GM21528 (cell line): ENCODE results near the gene ZNF407.

ENCODE experiments used
- ATAC-seq: cut with Tn5 transposase; IDR thresholded peaks from one replicate; pipeline ENCODE4 v1.9.1; 2021; ENCODE audit warnings: mild to moderate bottlenecking, moderate library complexity; ENCODE audit not compliant: unreplicated experiment, low FRiP score

The ZNF407 gene

GRCh38 chr18:75057169-75057960, 459.7 kb downstream of the ZNF407 start:
- no peak for ATAC-seq

- ATAC-seq: no peak
Measured at GRCh38 chr18:75060185-75060584, 462.5 kb downstream of the ZNF407 start.

- no peak for ATAC-seq
Measured at GRCh38 chr18:75062297-75062886, 464.7 kb downstream of the ZNF407 start.

DNA sequence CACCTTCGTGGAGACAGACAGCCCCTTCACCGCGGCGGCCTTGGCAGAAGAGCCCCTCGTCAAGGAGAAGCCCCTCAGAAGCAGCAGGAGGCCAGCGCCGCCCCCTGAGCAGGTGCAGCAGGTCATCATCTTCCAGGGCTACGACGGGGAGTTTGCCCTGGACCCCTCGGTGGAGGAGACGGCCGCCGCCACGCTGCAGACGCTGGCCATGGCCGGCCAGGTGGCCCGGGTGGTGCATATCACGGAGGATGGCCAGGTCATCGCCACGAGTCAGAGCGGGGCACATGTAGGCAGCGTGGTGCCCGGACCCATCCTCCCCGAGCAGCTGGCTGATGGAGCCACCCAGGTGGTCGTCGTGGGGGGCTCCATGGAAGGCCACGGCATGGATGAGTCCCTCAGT, 465.5 kb downstream of the ZNF407 start:
- ATAC-seq: no peak

- ATAC-seq: no peak
Measured at GRCh38 chr18:75063615-75064512, 466.2 kb downstream of the ZNF407 start.

DNA sequence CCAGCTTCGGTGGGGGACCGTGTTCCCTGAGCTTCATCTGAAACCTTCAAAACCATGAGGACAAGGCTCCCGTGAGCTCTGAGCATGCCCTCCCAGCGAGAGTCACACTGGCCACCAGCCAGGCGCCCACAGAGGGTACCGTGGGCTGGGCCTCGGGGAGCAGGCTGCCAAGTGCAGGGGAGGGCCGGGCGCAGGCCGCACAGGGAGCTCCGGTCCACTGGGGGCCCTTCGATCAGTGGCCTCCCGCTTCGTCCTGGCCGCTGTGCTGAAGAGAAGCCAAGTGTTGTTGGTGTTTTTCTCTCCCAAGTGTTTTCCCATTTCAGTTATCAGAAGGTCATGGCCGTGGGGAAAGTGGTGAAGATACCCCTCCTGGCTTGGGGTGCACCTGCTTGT, 466.8 kb downstream of the ZNF407 start:
- no peak for ATAC-seq

GRCh38 chr18:75065251-75066000, 467.8 kb downstream of the ZNF407 start:
- no peak for ATAC-seq

- ATAC-seq: no peak
Measured at GRCh38 chr18:75066021-75066880, 468.6 kb downstream of the ZNF407 start.

- no peak for ATAC-seq
Measured at GRCh38 chr18:75066936-75067335, 469.3 kb downstream of the ZNF407 start.

DNA sequence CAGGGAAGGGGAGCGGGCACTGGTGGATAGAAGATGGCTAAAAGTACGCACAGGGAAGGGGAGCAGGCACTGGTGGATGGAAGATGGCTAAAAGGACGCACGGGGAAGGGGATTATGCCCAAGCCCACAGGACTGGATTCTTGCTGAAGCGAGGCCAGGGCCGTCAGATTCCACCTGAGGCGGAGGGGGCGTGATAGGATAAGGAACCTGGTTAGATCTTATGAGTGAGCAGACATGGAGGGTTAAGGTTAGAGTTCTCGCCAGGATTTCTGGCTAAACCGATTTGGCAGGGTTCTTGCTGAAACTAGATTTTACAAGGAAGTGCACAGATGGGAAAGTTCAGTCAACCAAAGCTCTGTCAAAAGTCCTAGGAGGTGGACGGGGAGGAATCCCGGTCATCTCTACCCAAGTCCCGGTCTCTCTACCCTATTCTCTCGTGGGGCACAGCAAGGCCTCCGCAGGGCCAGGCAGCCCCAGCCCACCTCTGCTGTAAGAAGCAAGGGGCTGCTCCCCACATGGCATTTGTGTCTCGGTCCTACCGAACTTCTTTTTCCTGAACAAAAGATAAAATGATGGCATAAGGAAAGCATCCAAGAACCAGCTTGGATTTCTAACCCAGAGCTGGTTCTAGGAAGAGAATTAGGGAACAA, 470.5 kb downstream of the ZNF407 start:
- no peak for ATAC-seq

DNA sequence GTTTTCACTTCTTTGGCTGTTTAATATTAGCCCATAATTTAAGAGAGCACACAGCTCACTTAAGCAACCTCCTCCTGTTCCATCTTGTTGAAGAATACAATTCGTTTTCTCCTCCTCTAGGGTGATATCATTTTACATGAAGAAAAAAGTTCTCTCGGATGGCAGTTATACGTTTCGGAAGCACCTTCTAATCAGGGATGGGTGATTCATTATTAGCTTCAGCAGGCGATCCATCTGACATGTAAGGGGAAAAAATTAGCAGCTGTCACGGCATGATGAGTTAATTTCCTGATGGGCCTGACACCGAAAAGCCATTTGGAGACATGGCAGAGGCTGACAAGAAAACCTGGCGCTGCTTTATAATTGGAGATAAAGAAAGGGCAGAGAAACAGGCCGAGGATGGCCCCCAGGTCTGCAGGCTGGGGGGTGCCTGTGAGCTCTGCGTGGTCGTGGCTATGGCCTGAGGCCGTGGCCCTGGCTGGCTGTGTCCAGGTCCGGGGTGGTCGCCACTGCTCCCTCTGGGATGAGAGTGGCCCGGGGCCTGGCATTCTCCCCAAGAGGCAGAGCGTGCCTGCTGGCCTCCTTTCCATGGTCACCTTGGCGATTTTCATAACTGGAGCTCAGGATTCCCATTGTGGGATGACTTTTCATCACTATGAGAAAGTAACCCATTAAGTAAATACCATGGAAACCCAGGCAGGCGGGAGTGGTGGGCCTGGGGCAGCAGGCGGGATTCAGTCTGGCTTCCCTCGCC, 471.2 kb downstream of the ZNF407 start:
- ATAC-seq: no peak

DNA sequence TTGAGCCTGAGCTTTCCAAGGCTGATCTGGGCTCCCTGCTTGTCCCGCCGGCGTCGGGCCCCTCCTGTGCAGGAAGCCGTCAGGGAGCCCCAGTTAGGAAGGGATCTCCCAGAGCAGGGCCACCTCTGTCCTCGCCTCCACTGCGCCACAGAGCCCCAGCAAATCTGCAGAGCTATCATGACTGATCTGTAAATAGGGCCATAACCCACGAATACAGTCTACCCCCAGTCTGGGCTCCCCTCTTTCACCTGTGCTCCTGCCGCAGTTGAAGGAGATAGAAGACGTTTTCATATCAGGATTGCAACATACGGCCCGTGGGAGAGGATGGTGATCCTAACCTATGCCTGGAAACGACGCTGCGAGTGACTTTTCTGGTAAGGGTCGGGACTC, 472.6 kb downstream of the ZNF407 start:
- no peak for ATAC-seq

DNA sequence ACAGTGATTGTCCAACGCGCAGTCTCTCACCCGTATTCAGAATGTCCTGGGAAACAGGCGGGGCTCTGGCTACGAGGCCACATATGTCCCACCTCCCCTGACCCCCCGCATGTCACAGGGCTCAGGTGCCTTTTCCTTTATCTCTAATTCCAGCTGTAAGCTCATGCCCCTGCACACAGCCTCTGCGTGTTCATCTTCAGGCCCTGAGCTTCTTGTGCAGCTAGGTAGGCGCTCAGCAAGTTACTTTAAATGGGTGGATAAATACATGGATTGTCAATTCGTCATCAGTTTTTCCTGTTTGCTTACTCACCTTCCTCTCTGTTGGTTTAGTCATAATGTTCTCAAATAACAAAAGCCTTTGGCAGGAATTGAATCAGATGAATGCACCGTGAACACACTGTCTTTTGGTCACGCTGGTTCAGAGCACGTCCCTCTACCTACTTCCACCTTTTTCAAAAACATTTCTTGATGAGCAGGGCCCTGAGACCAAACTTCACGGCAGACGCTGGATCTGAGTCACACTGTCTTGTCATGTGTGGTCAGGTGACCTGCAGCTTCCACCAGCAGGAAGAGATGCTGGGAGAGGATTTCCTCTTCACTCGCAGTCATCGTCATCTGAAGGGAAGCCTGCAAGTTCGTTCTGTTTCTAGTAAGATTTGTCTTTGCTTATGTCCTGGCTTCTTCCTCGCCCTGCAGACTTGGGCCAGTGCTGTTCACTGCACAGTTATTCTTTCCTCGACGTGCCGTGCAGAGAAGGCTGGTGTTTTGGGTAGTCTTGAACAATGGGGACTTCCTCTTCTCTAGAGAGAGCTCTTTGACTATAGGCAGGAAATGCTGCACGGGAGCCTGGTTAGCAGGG, 473.2 kb downstream of the ZNF407 start:
- peak; percentile 92 for ATAC-seq

GRCh38 chr18:75071484-75071785, 473.8 kb downstream of the ZNF407 start:
- ATAC-seq: no peak

DNA sequence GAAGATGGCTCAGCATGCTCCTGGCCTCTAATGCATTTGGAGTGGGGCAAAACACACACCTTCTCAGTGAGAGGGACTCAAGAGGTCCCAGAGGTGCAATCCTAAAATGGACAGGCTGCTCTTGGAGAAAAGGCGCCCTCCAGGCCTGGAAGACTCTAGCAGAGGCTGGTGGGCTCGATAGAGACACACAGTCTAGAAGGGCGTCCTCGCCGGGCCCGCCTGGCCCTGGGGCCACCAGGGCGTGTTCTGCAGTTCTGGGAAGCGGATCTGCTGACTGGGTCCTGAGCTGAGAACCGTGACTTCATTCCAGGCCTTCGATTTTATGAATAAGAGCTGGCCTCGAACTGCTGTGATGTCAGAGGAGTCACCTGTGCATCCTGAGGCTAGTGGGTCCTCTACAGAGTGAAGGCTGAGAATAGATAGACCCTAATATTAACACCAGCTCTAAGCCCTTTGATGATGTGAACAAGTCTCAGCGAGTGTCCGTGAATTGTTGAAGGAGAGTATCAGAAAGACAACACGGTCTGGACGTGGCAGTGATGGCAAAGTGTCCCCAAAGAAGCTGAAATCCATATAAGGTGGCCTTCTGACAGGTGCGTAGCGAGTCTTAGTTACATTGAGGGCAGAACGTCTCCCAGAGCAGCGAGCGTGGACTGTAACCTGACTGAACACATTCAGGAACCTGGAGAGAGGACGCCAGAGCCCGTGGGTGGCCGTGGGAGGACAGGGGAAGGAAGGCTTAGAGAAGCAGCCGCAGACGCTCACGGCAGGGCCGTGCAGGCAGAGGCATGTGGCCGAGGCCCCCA, 474.4 kb downstream of the ZNF407 start:
- no peak for ATAC-seq

- no peak for ATAC-seq
Measured at GRCh38 chr18:75072672-75073371, 475.2 kb downstream of the ZNF407 start.
